Endothelial cell of umbilical vein (primary cell): ENCODE results near the gene TSC22D1. TPM values are rescaled to one million over a fixed set of nuclear protein-coding genes. Genes with fewer than 3 reads are reported as not detected.

Experiments used
- BruUV-seq: library from RNA; stranded (reverse); fragments of 400-500 nt; replicated peaks from 2 replicates; lab custom pipeline; 2021; lab: Mats Ljungman, UMichigan
- CTCF ChIA-PET: fragments of 300-600, 350-600 bp; sonication (Branson Sonifier 250); formaldehyde crosslinking; loops from one replicate; lab custom pipeline; 2021; ENCODE audit warnings: antibody characterized with exemption, inconsistent platforms; lab: Charles Lee
- POLR2A ChIA-PET: fragments of 300-600, 350-600 bp; sonication (Branson Sonifier 250); formaldehyde crosslinking; loops from one replicate; lab custom pipeline; 2021; ENCODE audit warnings: antibody characterized with exemption, inconsistent platforms; lab: Charles Lee
- DNase-seq: peaks from one replicate; pipeline ENCODE4 v3.0.0-alpha.2; 2011; ENCODE audit warnings: low read depth, low spot score
- FAIRE-seq: peaks from 2 replicates; lab custom pipeline; 2011; peaks lifted over from hg19 to GRCh38; lab: Jason Lieb, UNC
- H2AFZ ChIP-seq: 2 replicates; pipeline ENCODE4 v1.6.0; 2012; ENCODE audit warnings: low read depth, low read length, control low read depth, inconsistent platforms
- H3K27ac ChIP-seq: 2 replicates; pipeline ENCODE4 v1.5.1; 2011; ENCODE audit warnings: low read depth, mild to moderate bottlenecking, control low read depth, low read length, moderate library complexity; ENCODE audit not compliant: insufficient read depth
- H3K27me3 ChIP-seq, 2 experiments: 2 replicates each; pipeline versions ENCODE4 v1.6.0 to v1.6.1; 2011; ENCODE audit warnings: low read length in 2 of 2, mixed read lengths in 1 of 2; ENCODE audit not compliant: control insufficient read depth in 2 of 2, insufficient read depth in 2 of 2
- H3K36me3 ChIP-seq, 2 experiments: 2 replicates in 1 of 2; 3 replicates in 1 of 2; pipeline ENCODE4 v1.5.1; 2011; ENCODE audit warnings: low read length in 2 of 2, mild to moderate bottlenecking in 1 of 2, moderate library complexity in 1 of 2; ENCODE audit not compliant: control insufficient read depth in 2 of 2, insufficient read depth in 2 of 2; ENCODE audit errors: extremely low read depth in 1 of 2
- H3K4me1 ChIP-seq: 3 replicates; pipeline ENCODE4 v1.5.1; 2011; ENCODE audit warnings: mild to moderate bottlenecking, low read length; ENCODE audit not compliant: control insufficient read depth, insufficient read depth; ENCODE audit errors: extremely low read depth
- H3K4me2 ChIP-seq: 2 replicates; pipeline ENCODE4 v1.6.1; 2011; ENCODE audit warnings: low read length, control low read depth, mixed read lengths; ENCODE audit not compliant: insufficient read depth
- H3K4me3 ChIP-seq, 3 experiments: fragments of 200-600 bp in 1 of 3; sonication (generic), shearing (Covaris generic) in 1 of 3; replicated peaks in 1 of 3; 2 replicates each; pipeline ENCODE4 v1.5.1; 2011 to 2016; ENCODE audit warnings: control low read depth in 3 of 3, low read length in 3 of 3, mild to moderate bottlenecking in 2 of 3, inconsistent platforms in 1 of 3, low read depth in 1 of 3, moderate library complexity in 1 of 3; ENCODE audit not compliant: insufficient read depth in 1 of 3
- H3K79me2 ChIP-seq: 2 replicates; pipeline ENCODE4 v1.6.0; 2012; ENCODE audit warnings: low read length, inconsistent platforms; ENCODE audit not compliant: control insufficient read depth, insufficient read depth
- H3K9ac ChIP-seq: replicated peaks from 2 replicates; pipeline ENCODE3; 2011; ENCODE audit warnings: low read length, control low read depth; ENCODE audit not compliant: insufficient read depth; ENCODE audit errors: extremely low read depth
- H3K9me1 ChIP-seq: replicated peaks from 3 replicates; pipeline ENCODE4 v1.6.0; 2011; ENCODE audit warnings: mild to moderate bottlenecking, low read length; ENCODE audit not compliant: control insufficient read depth, insufficient read depth; ENCODE audit errors: extremely low read depth
- H3K9me3 ChIP-seq: replicated peaks from 2 replicates; pipeline ENCODE4 v1.5.1; 2012; ENCODE audit warnings: low read length, inconsistent platforms; ENCODE audit not compliant: control insufficient read depth, insufficient read depth
- H4K20me1 ChIP-seq: replicated peaks from 2 replicates; pipeline ENCODE3; 2011; ENCODE audit warnings: mild to moderate bottlenecking, low read length; ENCODE audit not compliant: control insufficient read depth, insufficient read depth; ENCODE audit errors: extremely low read depth
- FOS ChIP-seq: IDR thresholded peaks from 2 replicates; pipeline ENCODE4 v1.6.1; 2011; ENCODE audit warnings: mild to moderate bottlenecking, low read length, moderate library complexity, borderline replicate concordance; ENCODE audit not compliant: insufficient read depth
- GATA2 ChIP-seq: IDR thresholded peaks from 2 replicates; pipeline ENCODE4 v1.7.0; 2011; ENCODE audit warnings: low read depth, mild to moderate bottlenecking, moderate library complexity, mixed read lengths, low read length; ENCODE audit not compliant: insufficient read length, insufficient read depth
- POLR2A ChIP-seq: IDR thresholded peaks from 2 replicates; pipeline ENCODE4 v1.6.1; 2012; ENCODE audit warnings: low read depth, mild to moderate bottlenecking, control low read depth, low read length
- POLR2AphosphoS5 ChIP-seq: IDR thresholded peaks from 2 replicates; pipeline ENCODE4 v1.6.1; 2012; ENCODE audit warnings: low read depth, mild to moderate bottlenecking, control low read depth, low read length, moderate library complexity; ENCODE audit not compliant: insufficient read depth
- dilution Hi-C: fragments of 300-500 bp; cut with MboI; formaldehyde crosslinking; loops from one replicate; pipeline ENCODE4 v1.15.0; 2019; ENCODE audit warnings: low sequenced_read_pairs; ENCODE audit not compliant: extremely low pct_ligation_motif_present
- intact Hi-C: fragments of 100-400 bp; cut with micrococcal nuclease; formaldehyde crosslinking; loops from one replicate; pipeline ENCODE4 v1.10.0; 2022
- polyA plus RNA-seq, 4 experiments: library from polyadenylated mRNA; depleted of rRNA in 3 of 4; stranded (reverse) in 3 of 4; unstranded in 1 of 4; fragments of >200 nt; gene quantifications; 2 replicates each; pipeline versions ENCODE4 v1.2.1 to v1.2.3, GENCODE V29; 2011 to 2012; ENCODE audit warnings: missing spikeins in 1 of 4
- total RNA-seq: library from RNA; stranded (reverse); gene quantifications from 2 replicates; pipeline ENCODE4 v1.2.3, GENCODE V29; 2021
- TF ChIP-seq, protein P1 (sequence below), 2 donors: IDR thresholded peaks; 1 replicate in 1 of 2; 2 replicates in 1 of 2; pipeline ENCODE4 v1.5.1; 2011; ENCODE audit warnings: low read length in 2 of 2, mild to moderate bottlenecking in 2 of 2, moderate library complexity in 2 of 2, control low read depth in 1 of 2, inconsistent platforms in 1 of 2, low read depth in 1 of 2; ENCODE audit not compliant: insufficient read depth in 1 of 2; ENCODE audit errors: extremely low read depth in 1 of 2
- TF ChIP-seq, protein P2 (sequence below): IDR thresholded peaks from 2 replicates; pipeline ENCODE4 v1.6.1; 2011; ENCODE audit not compliant: insufficient read depth, insufficient read length

TSC22D1 gene
- total and polyA plus RNA-seq, 2 donors (not counting 3 experiments of a cell fraction or from before 2014, with no cell fraction given), result 47.7 to 51.8 TPM

DNA sequence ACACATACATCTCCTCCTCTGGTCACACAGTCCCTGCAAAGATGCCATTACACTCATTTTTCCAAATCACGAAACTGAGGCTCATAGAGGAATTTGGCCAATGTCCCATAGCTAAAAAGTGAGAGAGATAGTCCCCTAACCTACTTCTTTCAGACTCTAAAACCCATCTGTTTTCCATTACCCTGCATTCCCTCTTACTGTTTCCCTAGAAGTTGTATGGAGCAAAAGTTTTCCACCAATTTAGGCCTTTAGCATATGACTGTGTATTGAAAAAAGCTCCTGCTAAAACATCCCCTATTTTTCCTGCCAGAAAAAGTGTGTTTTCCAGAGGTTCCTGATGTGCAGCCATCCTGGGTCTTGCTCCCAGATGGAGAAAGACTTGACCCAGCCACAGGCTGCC lies 186.3 kb downstream of the TSC22D1 start:
- FAIRE-seq, result no peak
- H3K27me3 ChIP-seq, result peaks cover 0 to 3% of the 10 kb centered on the region in 2 experiments
- no peak overlapping the region for H3K27ac ChIP-seq
- H3K4me2 ChIP-seq, result no peak overlapping the region
- H4K20me1 ChIP-seq, result no peaks in the 10 kb centered on the region
- H3K9me3 ChIP-seq, result no peaks in the 10 kb centered on the region
- H3K4me1 ChIP-seq, result no peaks in the 10 kb centered on the region
- ChIA-PET POLR2A (no interaction called here), CTCF (interaction anchor here (1.0 to 1.2 kb wide), 2 partner anchors 19 to 25 kb away, joined by 3 to 4 read pairs; no protein-coding TSS in a partner anchor)
- TF ChIP-seq, protein P1, sequence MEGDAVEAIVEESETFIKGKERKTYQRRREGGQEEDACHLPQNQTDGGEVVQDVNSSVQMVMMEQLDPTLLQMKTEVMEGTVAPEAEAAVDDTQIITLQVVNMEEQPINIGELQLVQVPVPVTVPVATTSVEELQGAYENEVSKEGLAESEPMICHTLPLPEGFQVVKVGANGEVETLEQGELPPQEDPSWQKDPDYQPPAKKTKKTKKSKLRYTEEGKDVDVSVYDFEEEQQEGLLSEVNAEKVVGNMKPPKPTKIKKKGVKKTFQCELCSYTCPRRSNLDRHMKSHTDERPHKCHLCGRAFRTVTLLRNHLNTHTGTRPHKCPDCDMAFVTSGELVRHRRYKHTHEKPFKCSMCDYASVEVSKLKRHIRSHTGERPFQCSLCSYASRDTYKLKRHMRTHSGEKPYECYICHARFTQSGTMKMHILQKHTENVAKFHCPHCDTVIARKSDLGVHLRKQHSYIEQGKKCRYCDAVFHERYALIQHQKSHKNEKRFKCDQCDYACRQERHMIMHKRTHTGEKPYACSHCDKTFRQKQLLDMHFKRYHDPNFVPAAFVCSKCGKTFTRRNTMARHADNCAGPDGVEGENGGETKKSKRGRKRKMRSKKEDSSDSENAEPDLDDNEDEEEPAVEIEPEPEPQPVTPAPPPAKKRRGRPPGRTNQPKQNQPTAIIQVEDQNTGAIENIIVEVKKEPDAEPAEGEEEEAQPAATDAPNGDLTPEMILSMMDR (IDR thresholded peaks at IDR 0.05; ENCODE audit: extremely low read depth in 1 of 2, insufficient read depth in 1 of 2, low read depth in 1 of 2, low read length in 2 of 2), result no peak
- TF ChIP-seq POLR2A (no peak), GATA2 (no peak), POLR2AphosphoS5 (no peak), FOS (no peak)
- TF ChIP-seq, protein P2, sequence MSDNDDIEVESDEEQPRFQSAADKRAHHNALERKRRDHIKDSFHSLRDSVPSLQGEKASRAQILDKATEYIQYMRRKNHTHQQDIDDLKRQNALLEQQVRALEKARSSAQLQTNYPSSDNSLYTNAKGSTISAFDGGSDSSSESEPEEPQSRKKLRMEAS, result no peak
- intact Hi-C loops (no loop called here), dilution Hi-C loops (no loop called here)
- DNase-seq, result no peak
- H2AFZ ChIP-seq, result no peak overlapping the region
- H3K36me3 ChIP-seq, result no peaks in the 10 kb centered on the region
- H3K79me2 ChIP-seq, result no peaks in the 10 kb centered on the region
- no peak overlapping the region for H3K9ac ChIP-seq
- BruUV-seq, result no TSS peak
- no peak overlapping the region for H3K4me3 ChIP-seq
- H3K9me1 ChIP-seq, result no peaks in the 10 kb centered on the region
